Glomerular endothelial cell (primary cell): ENCODE results near the gene BTNL9. TPM values are rescaled to one million over a fixed set of nuclear protein-coding genes. Genes with fewer than 3 reads are reported as not detected.

Source experiments
- total RNA-seq: library from RNA; depleted of rRNA; stranded (reverse); fragments of >200 nt; gene quantifications from 2 replicates; pipeline ENCODE4 v1.2.3, GENCODE V29; 2015

BTNL9 gene
- total RNA-seq, 1 donor from 2014 or later = 2.8 TPM

Other genes starting within 250 kb of the BTNL9 start
- 134 and 183 TPM in 2 replicates for gene MGAT1, start 237.5 kb upstream of the BTNL9 start, total RNA-seq
- 20.0 and 24.2 TPM in 2 replicates for gene ZFP62, start 179.0 kb upstream of the BTNL9 start, total RNA-seq
- not detected in 2 replicates for gene BTNL8, start 141.1 kb upstream of the BTNL9 start, total RNA-seq
- not detected in 2 replicates for gene BTNL3, start 51.4 kb upstream of the BTNL9 start, total RNA-seq
- gene OR2V1, start 90.9 kb downstream of the BTNL9 start, total RNA-seq = not detected in 2 replicates
- gene OR2V2, start 107.3 kb downstream of the BTNL9 start, total RNA-seq = not detected in 2 replicates
- gene TRIM7, start 164.9 kb downstream of the BTNL9 start, total RNA-seq = 2.8 and 5.3 TPM in 2 replicates
- gene TRIM41, start 183.0 kb downstream of the BTNL9 start, total RNA-seq = 10.9 and 12.1 TPM in 2 replicates
- 2,136 and 2,867 TPM in 2 replicates for gene RACK1, start 203.6 kb downstream of the BTNL9 start, total RNA-seq
- 4.0 and 7.1 TPM in 2 replicates for gene TRIM52, start 220.9 kb downstream of the BTNL9 start, total RNA-seq